GM19240 (cell line): ENCODE data around the gene IL6.
"Not testable (repeated sequence)": the region's sequence is repeated elsewhere in the genome, so short reads cannot be mapped to it uniquely, and the experiment has no call there.

ENCODE experiments used
- DNase-seq: peaks from one replicate; pipeline ENCODE4 v3.0.0; 2011; ENCODE audit warnings: low spot score; ENCODE audit not compliant: insufficient read length

The IL6 gene

GRCh38 chr7:22703978-22704610 lies 22.9 kb upstream of the IL6 start:
- not testable (repeated sequence) for DNase-seq

GRCh38 chr7:22704722-22705121 lies 22.3 kb upstream of the IL6 start:
- DNase-seq, result not testable (repeated sequence)

- DNase-seq, result not testable (repeated sequence)
Measured at GRCh38 chr7:22705874-22706273, 21.1 kb upstream of the IL6 start.

GRCh38 chr7:22707026-22707691 lies 19.8 kb upstream of the IL6 start:
- DNase-seq, result not testable (repeated sequence)

GRCh38 chr7:22708214-22708613 lies 18.8 kb upstream of the IL6 start:
- DNase-seq, result not testable (repeated sequence)

GRCh38 chr7:22708677-22709061 lies 18.3 kb upstream of the IL6 start:
- DNase-seq, result not testable (repeated sequence)

- not testable (repeated sequence) for DNase-seq
Measured at GRCh38 chr7:22709062-22709829, 17.8 kb upstream of the IL6 start.

- no peak for DNase-seq
Measured at GRCh38 chr7:22709857-22710256, 17.1 kb upstream of the IL6 start.

- no peak for DNase-seq
Measured at GRCh38 chr7:22712999-22713398, 14.0 kb upstream of the IL6 start.

GRCh38 chr7:22713463-22713862 lies 13.5 kb upstream of the IL6 start:
- no peak for DNase-seq

GRCh38 chr7:22715969-22716368 lies 11.0 kb upstream of the IL6 start:
- DNase-seq, result no peak

- no peak for DNase-seq
Measured at GRCh38 chr7:22717760-22718159, 9.2 kb upstream of the IL6 start.

GRCh38 chr7:22718200-22718711 lies 8.7 kb upstream of the IL6 start:
- no peak for DNase-seq

GRCh38 chr7:22718911-22719420 lies 8.0 kb upstream of the IL6 start:
- no peak for DNase-seq

GRCh38 chr7:22720791-22721786 lies 5.9 kb upstream of the IL6 start:
- no peak for DNase-seq

- no peak for DNase-seq
Measured at GRCh38 chr7:22722536-22723180, 4.3 kb upstream of the IL6 start.

- DNase-seq, result no peak
Measured at GRCh38 chr7:22723181-22723601, 3.8 kb upstream of the IL6 start.

GRCh38 chr7:22723637-22724036 lies 3.4 kb upstream of the IL6 start:
- no peak for DNase-seq

GRCh38 chr7:22724861-22725260 lies 2.1 kb upstream of the IL6 start:
- DNase-seq, result no peak

GRCh38 chr7:22725585-22725984 lies 1.4 kb upstream of the IL6 start:
- DNase-seq, result no peak
